ENCODE data around the gene MTHFSD.

DNA sequence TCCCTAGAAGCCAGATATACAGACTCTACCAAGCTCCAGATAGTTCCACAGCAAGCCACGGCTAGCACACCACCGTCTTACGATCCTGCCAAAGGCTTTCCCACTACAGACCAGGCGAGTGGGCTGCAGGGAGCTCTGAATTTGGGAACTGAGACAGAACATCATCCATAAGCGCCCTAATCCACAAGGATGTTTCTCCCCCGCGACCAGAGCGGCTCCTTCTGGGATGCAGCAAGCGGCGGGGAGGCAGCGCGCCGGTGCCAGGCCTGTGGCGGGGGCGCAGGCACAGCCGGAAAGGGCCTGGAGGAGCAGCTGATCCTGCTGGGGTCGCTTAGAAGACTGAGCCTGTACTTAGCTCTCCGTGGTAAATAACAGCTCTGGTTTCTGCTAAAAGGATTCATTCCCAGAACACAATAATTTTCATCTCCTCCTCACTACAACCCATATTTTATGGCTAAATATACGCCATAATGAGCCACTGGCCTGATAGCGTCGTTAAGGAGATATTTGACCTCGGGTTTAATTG lies 60.9 kb downstream of the MTHFSD start:
- TF ChIP-seq, protein P1, sequence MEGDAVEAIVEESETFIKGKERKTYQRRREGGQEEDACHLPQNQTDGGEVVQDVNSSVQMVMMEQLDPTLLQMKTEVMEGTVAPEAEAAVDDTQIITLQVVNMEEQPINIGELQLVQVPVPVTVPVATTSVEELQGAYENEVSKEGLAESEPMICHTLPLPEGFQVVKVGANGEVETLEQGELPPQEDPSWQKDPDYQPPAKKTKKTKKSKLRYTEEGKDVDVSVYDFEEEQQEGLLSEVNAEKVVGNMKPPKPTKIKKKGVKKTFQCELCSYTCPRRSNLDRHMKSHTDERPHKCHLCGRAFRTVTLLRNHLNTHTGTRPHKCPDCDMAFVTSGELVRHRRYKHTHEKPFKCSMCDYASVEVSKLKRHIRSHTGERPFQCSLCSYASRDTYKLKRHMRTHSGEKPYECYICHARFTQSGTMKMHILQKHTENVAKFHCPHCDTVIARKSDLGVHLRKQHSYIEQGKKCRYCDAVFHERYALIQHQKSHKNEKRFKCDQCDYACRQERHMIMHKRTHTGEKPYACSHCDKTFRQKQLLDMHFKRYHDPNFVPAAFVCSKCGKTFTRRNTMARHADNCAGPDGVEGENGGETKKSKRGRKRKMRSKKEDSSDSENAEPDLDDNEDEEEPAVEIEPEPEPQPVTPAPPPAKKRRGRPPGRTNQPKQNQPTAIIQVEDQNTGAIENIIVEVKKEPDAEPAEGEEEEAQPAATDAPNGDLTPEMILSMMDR (conservative IDR thresholded peaks at IDR 0.05; ENCODE audit: low read depth, low read length): no peak
- TF ChIP-seq EZH2 (IDR thresholded peaks at IDR 0.05; ENCODE audit: low read length, unreplicated experiment) (no peak), EZH2phosphoT487 (IDR thresholded peaks at IDR 0.05; ENCODE audit: borderline replicate concordance, low read length) (no peak)
